WTC11 (cell line): ENCODE measurements around the gene LRRN4. TPM values are rescaled to one million over a fixed set of nuclear protein-coding genes. Genes with fewer than 3 reads are reported as not detected.

Experiments used
- ATAC-seq: fragments of 200-7000 bp; cut with Tn5 transposase; 2 replicates; pipeline ENCODE4 v1.10.0; 2021; ENCODE audit warnings: mild to moderate bottlenecking, moderate library complexity
- CTCF ChIA-PET: fragments of 300-600 bp; sonication (Branson Sonifier 250); formaldehyde crosslinking; loops from one replicate; lab custom pipeline; 2021; ENCODE audit warnings: antibody characterized with exemption; lab: Charles Lee
- POLR2A ChIA-PET: fragments of 350-600 bp; sonication (Branson Sonifier 250); formaldehyde crosslinking; loops from one replicate; lab custom pipeline; 2021; ENCODE audit warnings: antibody characterized with exemption; lab: Charles Lee
- DNase-seq: peaks from one replicate; pipeline ENCODE4 v3.0.0; 2021; ENCODE audit warnings: low spot score
- H3K27ac Mint-ChIP-seq: 2 replicates; pipeline ENCODE4 v1.8.0; 2021; ENCODE audit warnings: mixed read lengths
- H3K27me3 Mint-ChIP-seq: 2 replicates; pipeline ENCODE4 v1.8.0; 2021; ENCODE audit warnings: low read depth, mild to moderate bottlenecking, moderate library complexity, mixed read lengths
- H3K36me3 Mint-ChIP-seq: 2 replicates; pipeline ENCODE4 v1.8.0; 2021; ENCODE audit warnings: mixed read lengths
- H3K4me1 Mint-ChIP-seq: 2 replicates; pipeline ENCODE4 v1.8.0; 2022; ENCODE audit warnings: mixed read lengths
- H3K4me3 Mint-ChIP-seq: 2 replicates; pipeline ENCODE4 v1.8.0; 2021; ENCODE audit warnings: mild to moderate bottlenecking, moderate library complexity, mixed read lengths
- H3K9me3 Mint-ChIP-seq: 2 replicates; pipeline ENCODE4 v1.8.0; 2021; ENCODE audit warnings: mixed read lengths
- AFF4 ChIP-seq: sonication (generic); formaldehyde crosslinking; IDR thresholded peaks from 2 replicates; pipeline ENCODE4 v1.8.1; 2023; ENCODE audit warnings: mild to moderate bottlenecking, missing genetic modification reagents, borderline replicate concordance
- ARID4B ChIP-seq: sonication (generic); formaldehyde crosslinking; IDR thresholded peaks from 2 replicates; pipeline ENCODE4 v1.8.0; 2023; ENCODE audit warnings: missing genetic modification reagents, mild to moderate bottlenecking, borderline replicate concordance
- CBFB ChIP-seq: sonication (generic); formaldehyde crosslinking; IDR thresholded peaks from 2 replicates; pipeline ENCODE4 v1.8.1; 2022; ENCODE audit warnings: mild to moderate bottlenecking, low read depth, missing genetic modification reagents
- ELF4 ChIP-seq: sonication (generic); formaldehyde crosslinking; IDR thresholded peaks from 2 replicates; pipeline ENCODE4 v1.8.1; 2022; ENCODE audit warnings: low read depth, mild to moderate bottlenecking, moderate library complexity, missing genetic modification reagents
- ERG ChIP-seq: fragments of 250-450 bp; sonication (Bioruptor Pico); IDR thresholded peaks from 2 replicates; pipeline ENCODE4 v1.8.0; 2021; ENCODE audit warnings: mild to moderate bottlenecking
- HMGXB4 ChIP-seq: sonication (generic); formaldehyde crosslinking; IDR thresholded peaks from 2 replicates; pipeline ENCODE4 v1.8.1; 2023; ENCODE audit warnings: mild to moderate bottlenecking, moderate library complexity, missing genetic modification reagents
- MLX ChIP-seq: sonication (generic); formaldehyde crosslinking; IDR thresholded peaks from 2 replicates; pipeline ENCODE4 v1.8.1; 2023; ENCODE audit warnings: mild to moderate bottlenecking, missing genetic modification reagents, moderate library complexity
- MXD4 ChIP-seq: fragments of 250-450 bp; sonication (Bioruptor Pico); IDR thresholded peaks from 2 replicates; pipeline ENCODE4 v1.8.0; 2021; ENCODE audit warnings: mild to moderate bottlenecking, moderate library complexity, borderline replicate concordance
- PRRX2 ChIP-seq: fragments of 250-450 bp; sonication (Bioruptor Pico); IDR thresholded peaks from 2 replicates; pipeline ENCODE4 v1.8.0; 2021; ENCODE audit warnings: mild to moderate bottlenecking
- SOX15 ChIP-seq: fragments of 250-450 bp; sonication (Bioruptor Pico); IDR thresholded peaks from 2 replicates; pipeline ENCODE4 v1.9.0; 2021; ENCODE audit warnings: mild to moderate bottlenecking
- TCF7 ChIP-seq: sonication (generic); formaldehyde crosslinking; IDR thresholded peaks from 2 replicates; pipeline ENCODE4 v1.8.0; 2022; ENCODE audit warnings: mild to moderate bottlenecking, low read depth, missing genetic modification reagents, moderate library complexity
- ZNF219 ChIP-seq: sonication (generic); formaldehyde crosslinking; IDR thresholded peaks from 2 replicates; pipeline ENCODE4 v1.8.0; 2023; ENCODE audit warnings: missing genetic modification reagents, mild to moderate bottlenecking, borderline replicate concordance
- ZNF671 ChIP-seq: fragments of 250-450 bp; sonication (Bioruptor Pico); IDR thresholded peaks from 2 replicates; pipeline ENCODE4 v1.8.0; 2021; ENCODE audit warnings: mild to moderate bottlenecking
- total RNA-seq: library from RNA; stranded (reverse); gene quantifications from 3 replicates; pipeline ENCODE4 v1.2.3, GENCODE V29; 2021

The LRRN4 gene
- total RNA-seq, 1 experiment from 2014 or later: 0.48 TPM

- TF ChIP-seq TCF7: no peak
- no peak for TF ChIP-seq ZNF219 (CRISPR knock-in tag)
- no peak for TF ChIP-seq MLX (CRISPR knock-in tag)
- no peak for TF ChIP-seq SOX15
- TF ChIP-seq ERG (CRISPR knock-in tag): no peak
- TF ChIP-seq CBFB (CRISPR knock-in tag): no peak
- ChIA-PET POLR2A (no interaction called here), CTCF (no interaction called here)
- Mint-ChIP-seq H3K27ac (no peak overlapping the region), H3K4me3 (no peak overlapping the region), H3K36me3 (peaks cover 20% of the 10 kb centered on the region), H3K9me3 (no peaks in the 10 kb centered on the region), H3K27me3 (no peaks in the 10 kb centered on the region), H3K4me1 (no peaks in the 10 kb centered on the region)
- DNase-seq (no peak), ATAC-seq (no peak)
Measured at GRCh38 chr20:6100246-6100645, 46.4 kb upstream of the LRRN4 start.

- CTCF ChIA-PET: no interaction called here
- no peak for DNase-seq
- Mint-ChIP-seq H3K27me3 (no peaks in the 10 kb centered on the region), H3K9me3 (no peaks in the 10 kb centered on the region), H3K4me1 (no peaks in the 10 kb centered on the region), H3K4me3 (no peak overlapping the region), H3K27ac (no peak overlapping the region), H3K36me3 (peaks cover 21% of the 10 kb centered on the region)
- POLR2A ChIA-PET: no interaction called here
- ATAC-seq: no peak
- TF ChIP-seq ELF4 (CRISPR knock-in tag): no peak
- TF ChIP-seq HMGXB4 (CRISPR knock-in tag): no peak
- no peak for TF ChIP-seq PRRX2 (CRISPR knock-in tag)
- TF ChIP-seq AFF4 (CRISPR knock-in tag): no peak
- TF ChIP-seq ARID4B (CRISPR knock-in tag): no peak
- no peak for TF ChIP-seq ZNF671 (CRISPR knock-in tag)
- TF ChIP-seq MXD4 (CRISPR knock-in tag): no peak
Measured at GRCh38 chr20:6099819-6100218, 46.0 kb upstream of the LRRN4 start.
